ENCODE data around the gene JDP2. TPM values are rescaled to one million over a fixed set of nuclear protein-coding genes. Genes with fewer than 3 reads are reported as not detected.

The JDP2 gene
- total RNA-seq, 1 donor from 2014 or later = 59.2 TPM

- Histone ChIP-seq H3K36me3 (no peaks in the 10 kb centered on the region), H3K9me3 (no peaks in the 10 kb centered on the region), H3K27me3 (ENCODE audit: low read depth) (no peaks in the 10 kb centered on the region), H3K4me1 (no peaks in the 10 kb centered on the region), H3K4me3 (no peak overlapping the region), H3K27ac (no peak overlapping the region)
- intact Hi-C loops (cut with DNase I) = no loop called here
- no peak for TF ChIP-seq CTCF (IDR thresholded peaks at IDR 0.05)
- ATAC-seq (no peak), DNase-seq (no peak)
Observed at GRCh38 chr14:75495399-75495798, 67.6 kb downstream of the JDP2 start.

GRCh38 chr14:75495882-75496281 lies 68.1 kb downstream of the JDP2 start:
- Histone ChIP-seq H3K4me1 (no peaks in the 10 kb centered on the region), H3K4me3 (no peak overlapping the region), H3K36me3 (no peaks in the 10 kb centered on the region), H3K27ac (no peak overlapping the region), H3K9me3 (no peaks in the 10 kb centered on the region), H3K27me3 (ENCODE audit: low read depth) (no peaks in the 10 kb centered on the region)
- intact Hi-C loops (cut with DNase I) = no loop called here
- no peak for TF ChIP-seq CTCF (IDR thresholded peaks at IDR 0.05)
- DNase-seq (no peak), ATAC-seq (no peak)

GRCh38 chr14:75496755-75497154 lies 68.9 kb downstream of the JDP2 start:
- DNase-seq = no peak
- no peaks in the 10 kb centered on the region for H3K36me3 ChIP-seq
- no peak overlapping the region for H3K4me3 ChIP-seq
- no peaks in the 10 kb centered on the region for H3K27me3 ChIP-seq (ENCODE audit: low read depth)
- TF ChIP-seq CTCF (IDR thresholded peaks at IDR 0.05) = no peak
- ATAC-seq = peak in 1 of 2 donors; percentile 25
- H3K4me1 ChIP-seq = no peaks in the 10 kb centered on the region
- no peaks in the 10 kb centered on the region for H3K9me3 ChIP-seq
- no peak overlapping the region for H3K27ac ChIP-seq
- intact Hi-C loops (cut with DNase I) = no loop called here

- no peak overlapping the region for H3K27ac ChIP-seq
- H3K9me3 ChIP-seq = no peaks in the 10 kb centered on the region
- DNase-seq (no peak), ATAC-seq (peak; percentile 62 to 67)
- H3K4me3 ChIP-seq = no peak overlapping the region
- no peaks in the 10 kb centered on the region for H3K4me1 ChIP-seq
- H3K36me3 ChIP-seq = no peaks in the 10 kb centered on the region
- intact Hi-C loops (cut with DNase I) = no loop called here
- H3K27me3 ChIP-seq (ENCODE audit: low read depth) = no peaks in the 10 kb centered on the region
- TF ChIP-seq CTCF (IDR thresholded peaks at IDR 0.05) = no peak
Observed at GRCh38 chr14:75497191-75497590, 69.4 kb downstream of the JDP2 start.

GRCh38 chr14:75497701-75498100 lies 69.9 kb downstream of the JDP2 start:
- no peak overlapping the region for H3K27ac ChIP-seq
- no peaks in the 10 kb centered on the region for H3K36me3 ChIP-seq
- no peak overlapping the region for H3K4me3 ChIP-seq
- TF ChIP-seq CTCF (IDR thresholded peaks at IDR 0.05) = no peak
- no peaks in the 10 kb centered on the region for H3K9me3 ChIP-seq
- no peaks in the 10 kb centered on the region for H3K4me1 ChIP-seq
- DNase-seq = no peak
- ATAC-seq = no peak
- no peaks in the 10 kb centered on the region for H3K27me3 ChIP-seq (ENCODE audit: low read depth)
- intact Hi-C loops (cut with DNase I) = no loop called here

All from lower lobe of right lung (tissue), 2 donors.